GM21367 (cell line): ENCODE results near the gene NKAIN4.
"Not testable (repeated sequence)": the region's sequence is repeated elsewhere in the genome, so short reads cannot be mapped to it uniquely, and the experiment has no call there.

Experiments used
- ATAC-seq: cut with Tn5 transposase; IDR thresholded peaks from one replicate; pipeline ENCODE4 v1.9.1; 2021; ENCODE audit not compliant: unreplicated experiment

Gene NKAIN4

DNA sequence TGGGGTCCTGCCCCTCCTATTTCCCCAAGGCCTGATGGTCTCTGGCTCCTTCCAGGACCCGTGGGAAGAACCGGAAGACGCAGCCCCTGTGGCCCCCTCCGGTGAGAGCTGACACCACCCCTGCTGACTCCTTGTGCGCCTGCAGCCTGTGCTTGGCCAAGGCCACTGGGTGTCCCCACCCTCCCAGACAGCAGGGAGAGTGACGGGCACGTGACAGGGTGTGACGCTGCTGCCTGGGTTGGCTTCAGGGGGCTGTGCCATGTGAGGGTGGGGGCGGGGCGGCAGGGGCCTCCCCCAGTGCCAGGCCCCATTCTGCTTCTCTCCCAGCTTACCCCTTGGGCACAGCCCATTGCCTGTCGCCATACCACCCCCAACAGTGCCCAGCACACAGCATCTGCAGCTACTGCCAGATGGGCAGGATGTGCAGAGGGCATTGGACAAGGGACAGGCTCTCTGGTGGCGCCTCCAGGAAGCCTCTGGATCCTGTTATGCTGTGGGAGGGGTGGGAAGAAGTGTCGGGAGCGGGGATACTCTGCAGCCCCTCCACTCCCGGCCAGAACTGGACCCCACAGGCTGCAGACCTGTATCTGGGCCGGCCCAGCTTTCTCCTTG lies 15.6 kb downstream of the NKAIN4 start:
- ATAC-seq, result no peak

DNA sequence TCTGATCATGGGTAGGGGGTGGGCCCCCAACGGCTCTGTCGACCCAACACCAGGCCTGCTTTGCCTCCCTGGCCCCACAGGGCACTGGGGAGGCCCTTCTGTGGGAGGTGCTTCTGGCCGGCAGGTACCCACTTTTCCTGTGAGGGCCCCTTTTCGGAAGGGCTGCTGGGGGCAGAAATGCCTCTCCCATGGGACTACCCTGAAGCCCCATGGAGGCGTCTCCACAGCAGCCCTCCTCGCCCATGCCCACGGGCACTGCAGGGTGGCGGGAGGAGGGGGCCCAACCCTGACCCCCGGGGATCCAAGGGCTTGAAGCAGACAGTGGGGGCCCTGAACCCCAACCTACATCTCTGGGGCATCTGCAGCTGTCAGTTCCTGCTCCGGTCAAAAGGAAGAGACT lies 16.2 kb downstream of the NKAIN4 start:
- no peak for ATAC-seq

DNA sequence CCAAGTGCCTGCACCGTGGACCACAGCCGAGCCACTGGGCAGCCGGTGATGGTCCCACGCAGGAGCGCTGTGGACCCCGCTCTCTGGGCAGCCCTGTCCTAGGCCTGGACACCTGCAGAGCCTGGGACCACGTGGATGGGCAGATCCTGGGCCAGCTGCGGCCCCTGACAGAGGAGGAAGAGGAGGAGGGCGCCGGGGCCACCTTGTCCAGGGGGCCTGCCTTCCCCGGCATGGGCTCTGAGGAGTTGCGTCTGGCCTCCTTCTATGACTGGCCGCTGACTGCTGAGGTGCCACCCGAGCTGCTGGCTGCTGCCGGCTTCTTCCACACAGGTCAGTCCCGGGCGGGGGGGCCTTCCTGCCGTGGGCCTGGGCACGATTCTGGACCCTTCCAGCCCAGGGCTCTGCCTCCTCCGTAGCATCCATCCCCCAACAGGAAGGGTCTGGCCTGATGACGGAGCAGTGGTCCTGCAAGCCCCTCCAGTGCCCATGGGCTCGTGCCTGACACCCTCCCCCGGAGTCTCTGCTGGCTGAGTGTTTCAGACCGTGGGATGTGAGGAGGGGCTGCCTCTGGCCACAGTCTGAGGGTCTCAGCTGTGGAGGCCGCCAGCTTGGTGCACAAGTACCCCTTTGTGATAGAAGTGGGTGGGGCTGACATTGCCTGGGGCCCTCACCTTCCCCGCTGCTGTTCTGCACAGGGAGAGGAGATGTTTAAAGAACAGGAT lies 18.0 kb downstream of the NKAIN4 start:
- no peak for ATAC-seq

DNA sequence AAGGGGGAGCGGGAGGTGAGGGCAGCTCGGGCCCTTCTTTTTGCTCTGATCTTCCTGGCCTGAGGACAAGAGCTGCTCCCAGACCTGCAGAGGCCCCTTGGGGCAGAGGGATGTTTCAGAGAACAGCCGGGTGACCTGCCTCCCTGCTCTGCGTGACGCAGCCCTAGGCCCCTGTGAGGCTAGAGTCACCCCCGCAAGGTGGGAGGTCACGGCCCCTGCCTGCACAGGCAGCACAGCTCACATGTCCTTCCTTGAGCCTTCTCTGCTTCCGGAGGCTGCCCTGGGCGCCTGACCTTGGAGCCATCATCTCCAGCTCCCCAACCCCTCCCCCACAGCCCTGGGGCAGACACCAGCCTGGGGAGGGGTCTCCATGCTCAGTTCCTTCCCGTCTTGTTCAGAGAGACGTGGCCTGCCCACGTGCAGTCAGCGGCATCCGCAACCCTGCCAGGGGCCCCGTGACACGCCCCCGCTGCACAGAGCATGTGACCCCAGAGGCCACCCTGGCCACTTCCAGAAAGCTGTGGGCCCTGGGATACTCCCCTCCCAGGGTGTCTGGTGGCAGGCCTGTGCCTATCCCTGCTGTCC lies 18.8 kb downstream of the NKAIN4 start, which contains the start of gene BIRC7:
TSS of gene BIRC7 (plus strand) at position 507 of the 585 bp plus-strand sequence. CDS start 192 bp downstream, outside the sequence.
- no peak for ATAC-seq

DNA sequence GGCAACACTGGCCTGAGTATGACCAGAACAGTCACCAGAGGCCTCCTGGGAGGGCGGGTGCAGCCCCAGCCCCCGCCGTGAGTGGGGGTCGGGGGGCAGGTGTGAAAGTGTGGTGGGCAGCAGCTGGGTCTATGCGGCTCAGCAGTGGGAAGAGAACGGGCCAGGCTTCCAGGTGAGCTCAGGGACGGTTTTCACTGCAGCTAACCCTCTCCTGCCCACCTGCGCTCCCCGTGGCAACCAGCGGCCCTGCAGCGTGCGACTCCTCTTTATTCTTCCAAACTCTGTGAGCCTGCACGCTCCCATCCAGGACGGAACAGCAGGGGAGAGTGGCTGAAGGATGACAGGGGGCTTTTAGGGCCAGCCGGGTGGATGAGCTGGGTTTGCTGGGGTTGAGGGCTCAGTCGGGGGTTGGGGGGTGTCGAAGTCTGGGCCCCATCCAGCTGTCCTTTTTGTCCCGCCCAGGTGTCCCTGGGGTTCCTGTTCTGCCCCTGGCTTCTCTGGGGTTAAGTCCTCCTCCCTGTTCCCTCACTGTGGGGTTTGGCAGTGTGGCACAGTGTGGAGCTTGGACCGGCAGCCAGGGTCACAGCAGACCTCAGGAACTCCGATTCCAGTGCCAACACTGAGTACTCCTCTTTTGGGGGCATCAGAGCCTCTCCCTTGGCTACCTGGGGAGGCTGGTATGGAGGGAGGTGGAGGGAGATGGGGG lies 19.4 kb downstream of the NKAIN4 start:
- no peak for ATAC-seq

DNA sequence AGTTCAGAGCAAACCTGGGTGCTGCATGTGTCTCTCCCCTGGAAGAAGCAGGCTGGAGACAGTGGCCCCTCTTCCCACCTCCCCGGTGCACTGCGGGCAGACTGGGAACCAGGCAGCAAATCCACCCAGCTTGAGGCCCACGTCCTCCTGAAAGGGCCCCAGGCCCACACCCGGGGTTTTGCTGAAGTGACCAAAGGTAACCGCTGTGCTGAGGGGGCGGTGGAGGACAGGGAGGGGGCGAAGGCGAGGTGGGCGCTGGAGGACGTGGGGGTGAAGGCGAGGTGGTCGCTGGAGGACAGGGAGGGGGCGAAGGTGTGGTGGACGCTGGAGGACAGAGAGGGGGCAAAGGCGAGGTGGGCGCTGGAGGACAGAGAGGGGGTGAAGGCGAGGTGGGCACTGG lies 20.3 kb downstream of the NKAIN4 start:
- ATAC-seq, result no peak

DNA sequence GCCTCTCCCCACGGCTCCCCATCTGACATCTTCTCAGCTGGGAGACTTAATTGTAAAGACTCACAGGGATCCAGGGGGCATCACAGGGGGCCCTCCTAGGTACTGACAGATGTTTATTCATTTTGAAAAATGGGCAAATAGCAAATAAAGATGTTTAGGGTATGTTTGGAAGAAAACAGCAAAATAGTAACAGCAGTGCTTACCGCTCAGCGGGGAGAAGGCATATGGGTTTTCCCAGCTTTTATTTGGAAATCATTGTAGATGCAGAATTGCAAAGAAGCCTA lies 21.3 kb downstream of the NKAIN4 start:
- no peak for ATAC-seq

DNA sequence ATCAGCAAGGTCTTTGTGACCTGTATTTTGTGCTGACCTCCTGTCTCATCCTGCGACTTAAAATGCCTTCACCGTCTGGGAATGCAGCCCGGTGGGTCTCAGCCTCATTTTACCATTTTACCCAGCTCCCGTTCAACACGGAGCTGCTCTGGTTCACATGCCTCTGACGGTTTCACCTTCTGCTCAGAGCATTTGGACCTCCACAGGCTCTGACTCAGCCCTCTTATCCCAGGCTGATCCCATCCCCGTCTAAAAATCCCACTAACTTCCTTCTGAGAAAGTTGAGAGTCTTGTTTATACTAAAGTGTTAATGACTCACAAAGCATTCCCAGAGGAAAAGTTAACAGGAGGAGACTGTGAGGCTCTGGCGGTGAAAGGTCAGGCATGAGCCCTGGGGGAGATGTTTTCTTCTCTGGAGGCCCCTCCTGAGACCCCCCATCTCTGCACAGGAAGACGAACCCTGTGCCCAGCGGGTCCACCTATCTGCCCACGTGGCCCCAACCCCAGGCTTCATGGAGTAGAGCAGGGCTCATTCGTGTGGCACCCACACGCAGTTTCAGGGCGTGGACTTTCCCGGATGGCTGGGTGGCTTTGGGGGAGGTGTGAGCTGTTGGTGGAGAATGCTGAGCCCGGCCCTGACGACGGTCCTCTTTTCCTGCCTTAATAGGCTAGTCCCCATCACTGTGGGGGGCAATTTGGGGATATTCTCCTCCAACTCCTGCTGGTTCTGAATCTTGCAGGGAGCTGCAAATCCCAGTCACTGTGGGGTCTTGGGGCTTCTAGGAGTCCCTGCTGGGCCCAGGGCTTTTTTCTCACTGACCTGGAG lies 21.8 kb downstream of the NKAIN4 start:
- no peak for ATAC-seq

DNA sequence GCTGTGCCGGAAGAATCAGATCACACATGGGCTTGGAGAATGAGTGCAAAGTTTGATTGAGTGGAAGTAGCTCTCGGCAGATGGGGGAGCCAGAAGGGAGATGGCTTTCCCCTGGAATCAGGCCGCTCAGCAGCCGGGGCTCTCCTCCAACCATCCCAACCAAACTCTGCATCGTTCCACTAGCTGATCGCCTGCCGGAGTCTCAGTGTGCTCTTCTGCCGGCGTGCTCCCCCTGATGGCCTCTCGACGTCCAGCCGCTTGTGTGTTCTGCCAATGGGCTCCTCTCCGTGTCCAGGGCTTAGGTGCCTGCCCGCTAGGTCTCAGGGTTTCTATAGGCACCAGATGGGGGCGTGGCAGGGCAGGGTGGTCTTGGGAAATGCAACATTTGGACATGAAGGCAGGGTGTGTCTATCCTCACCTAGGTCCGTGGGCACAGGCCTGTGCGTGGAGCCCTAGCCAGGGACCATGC lies 23.4 kb downstream of the NKAIN4 start:
- no peak for ATAC-seq

DNA sequence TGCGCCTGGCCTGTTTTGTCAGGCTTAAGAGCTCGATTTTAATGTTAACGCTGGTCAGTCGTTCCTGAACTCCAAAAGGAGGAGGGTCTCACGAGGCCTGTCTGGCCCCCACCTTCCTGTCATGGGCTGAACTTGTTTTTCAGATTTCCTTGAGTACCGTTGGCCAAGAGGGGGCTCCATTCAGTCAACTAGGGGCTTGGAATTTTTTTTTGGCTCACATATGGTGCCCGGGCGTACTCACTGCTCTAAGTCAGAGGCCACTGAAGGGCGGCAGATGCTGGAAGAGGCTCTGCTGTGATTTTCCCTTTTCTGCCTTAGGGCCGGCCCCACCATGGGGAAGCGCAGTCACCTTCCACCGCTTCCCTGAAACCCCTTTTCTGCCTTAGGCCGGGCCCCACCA lies 25.5 kb downstream of the NKAIN4 start:
- ATAC-seq, result no peak

DNA sequence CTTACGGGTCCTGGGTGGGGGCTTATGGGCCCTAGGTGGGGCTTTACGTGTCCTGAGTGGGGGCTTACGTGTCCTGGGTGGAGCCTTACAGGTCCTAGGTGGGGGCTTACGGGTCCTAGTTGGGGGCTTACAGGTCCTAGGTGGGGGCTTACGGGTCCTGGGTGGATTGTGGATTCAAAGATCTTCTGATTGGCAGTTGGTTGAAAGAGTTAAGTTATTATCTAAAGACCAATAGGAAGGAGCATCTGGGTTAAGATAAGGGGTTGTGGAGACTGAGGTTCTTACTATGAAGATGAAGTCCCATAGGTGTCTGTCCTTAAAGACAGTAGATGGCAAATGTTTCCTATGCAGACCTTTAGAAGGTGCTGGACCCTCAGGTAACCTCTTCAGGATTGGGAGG lies 27.0 kb downstream of the NKAIN4 start:
- ATAC-seq, result no peak

DNA sequence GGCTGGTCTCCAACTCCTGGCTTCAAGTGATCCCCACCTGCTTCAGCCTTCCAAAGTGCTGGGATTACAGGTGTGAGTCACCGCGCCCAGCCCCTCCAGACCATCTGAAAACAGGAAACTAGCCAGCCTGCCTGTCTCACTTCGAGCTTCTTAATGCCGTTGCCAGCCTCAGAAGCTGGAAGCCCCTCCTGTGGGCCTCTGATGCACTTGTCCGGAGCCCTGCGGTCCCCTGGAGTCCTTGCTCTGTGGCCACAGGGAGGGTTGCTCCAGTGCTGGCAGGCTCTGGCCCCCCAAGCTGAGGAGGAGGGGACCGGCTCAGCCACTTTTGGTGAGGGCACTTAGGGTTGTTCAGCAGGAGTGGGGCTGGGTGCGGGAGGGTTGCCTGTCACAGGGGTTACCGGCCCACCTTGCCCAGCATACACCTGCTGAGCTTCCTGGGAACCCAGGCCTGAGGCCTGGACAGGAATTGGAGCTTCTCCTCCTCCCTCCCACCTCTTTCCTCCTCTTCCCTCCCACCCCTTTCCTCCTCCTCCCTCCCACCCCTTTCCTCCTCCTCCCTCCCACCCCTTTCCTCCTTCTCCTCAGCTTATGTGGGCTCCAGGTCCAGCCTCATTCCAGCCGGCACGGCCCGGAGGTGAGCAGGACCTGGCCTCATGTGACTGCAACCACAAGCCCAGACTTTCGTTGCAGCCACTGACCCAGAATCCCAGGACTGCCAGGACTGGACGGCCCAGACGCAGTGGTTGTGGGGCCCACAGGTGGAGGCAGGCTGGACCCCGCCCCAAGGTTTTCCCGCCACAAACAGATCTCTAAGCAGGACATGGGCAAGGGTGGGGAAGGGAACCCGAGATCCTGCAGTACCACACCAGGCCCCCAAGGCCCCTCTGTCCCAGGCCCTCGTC lies 28.0 kb downstream of the NKAIN4 start:
- ATAC-seq, result no peak

DNA sequence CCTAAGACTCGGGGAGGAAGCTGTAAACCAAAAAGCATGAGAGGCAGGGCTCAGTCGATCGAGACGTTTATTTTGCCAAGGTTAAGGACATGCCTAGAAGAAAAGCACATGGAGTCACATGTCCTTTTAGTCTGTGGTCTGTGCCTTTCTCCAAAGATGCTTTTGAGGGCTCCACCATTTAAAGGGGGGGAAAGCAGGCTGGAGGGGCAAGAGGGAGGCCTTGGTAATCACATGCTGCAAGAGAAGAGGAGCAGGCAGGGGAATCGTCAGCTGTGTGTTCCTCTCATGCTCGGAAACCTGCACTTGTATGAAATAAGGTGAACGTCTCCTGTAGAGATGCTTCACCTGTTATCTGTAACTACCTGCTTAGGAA lies 29.2 kb downstream of the NKAIN4 start:
- no peak for ATAC-seq

DNA sequence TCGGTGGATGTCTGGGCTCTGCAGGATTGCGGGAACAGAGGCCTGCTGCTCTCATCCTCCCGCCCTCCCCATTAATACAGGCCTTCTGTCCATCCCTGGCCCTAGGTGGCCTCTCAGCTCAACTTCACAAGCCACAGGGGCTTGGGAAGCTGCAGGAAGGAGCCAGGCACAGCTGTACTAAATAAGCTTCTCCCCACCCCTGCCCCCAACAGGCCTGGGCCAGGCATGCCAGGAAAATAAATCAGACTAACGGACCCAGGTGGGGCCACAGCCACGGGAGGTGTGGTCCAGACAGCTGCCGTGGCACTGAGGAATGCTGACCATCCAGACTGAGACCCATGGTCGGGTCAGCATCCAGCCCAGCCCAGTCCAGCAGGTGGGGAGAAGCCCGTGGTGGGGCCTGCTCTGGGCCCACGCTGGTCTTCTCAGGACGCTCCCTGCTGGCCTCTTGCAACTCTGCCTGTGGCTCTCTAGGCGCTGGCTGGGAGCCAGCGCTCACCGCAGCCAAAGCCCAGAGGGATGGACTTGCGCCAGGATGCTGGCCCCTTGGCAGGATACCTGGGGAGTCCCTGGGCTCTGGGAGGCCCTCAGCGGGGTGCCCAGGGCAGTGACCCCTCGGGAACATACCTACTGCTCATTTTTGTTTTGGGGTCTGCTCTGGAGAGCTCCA lies 29.7 kb downstream of the NKAIN4 start:
- no peak for ATAC-seq

DNA sequence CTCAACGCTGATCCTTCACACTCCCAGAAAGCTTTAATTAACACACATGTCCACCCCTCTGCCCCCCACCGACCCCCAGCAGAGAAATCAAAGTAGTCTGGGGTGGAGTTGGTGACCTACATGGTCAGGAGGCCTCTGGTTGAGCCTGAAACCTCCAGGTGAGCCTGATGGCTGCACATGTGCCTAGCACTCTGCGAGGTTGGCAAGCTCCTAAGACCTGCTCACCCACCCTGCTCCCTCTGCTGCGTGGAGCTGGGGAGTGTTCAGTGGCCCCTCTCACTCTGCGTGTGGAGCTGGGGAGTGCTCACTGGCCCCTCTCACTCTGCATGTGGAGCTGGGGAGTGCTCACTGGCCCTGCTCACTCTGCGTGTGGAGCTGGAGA lies 30.4 kb downstream of the NKAIN4 start:
- ATAC-seq, result no peak

DNA sequence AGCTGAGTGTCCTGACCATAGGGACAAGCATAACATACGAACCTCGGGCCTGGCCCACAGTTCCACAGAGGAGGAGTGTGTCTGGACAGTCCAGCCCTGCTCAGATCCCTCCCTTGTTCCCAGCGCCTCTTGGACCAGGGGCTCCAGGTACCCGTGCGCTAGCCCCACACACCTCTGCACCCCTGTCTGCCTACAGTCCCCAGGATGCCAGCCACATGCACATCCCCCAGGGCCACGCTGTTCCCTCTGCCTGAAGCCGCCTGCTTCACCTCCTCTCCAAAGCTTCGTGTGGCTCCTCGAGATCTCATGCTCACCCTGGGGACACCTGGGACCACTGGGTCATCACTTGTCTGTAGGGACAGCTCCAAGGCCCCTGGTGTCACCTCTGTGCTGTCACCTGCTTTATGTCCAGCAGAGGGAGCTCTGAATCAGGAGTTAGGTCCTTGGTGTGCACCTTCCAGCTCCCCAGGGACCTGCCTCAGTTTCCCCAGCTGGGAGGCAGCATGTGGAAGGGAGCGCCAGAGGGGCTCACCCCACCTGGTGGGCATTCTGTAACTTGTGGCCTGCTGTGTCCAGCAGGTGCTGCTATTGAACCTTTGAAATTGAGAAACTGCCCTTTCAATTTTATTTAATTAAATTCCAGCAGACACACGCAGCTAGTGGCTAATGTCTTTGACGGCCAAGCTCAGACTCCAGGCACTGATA lies 31.0 kb downstream of the NKAIN4 start:
- no peak for ATAC-seq

DNA sequence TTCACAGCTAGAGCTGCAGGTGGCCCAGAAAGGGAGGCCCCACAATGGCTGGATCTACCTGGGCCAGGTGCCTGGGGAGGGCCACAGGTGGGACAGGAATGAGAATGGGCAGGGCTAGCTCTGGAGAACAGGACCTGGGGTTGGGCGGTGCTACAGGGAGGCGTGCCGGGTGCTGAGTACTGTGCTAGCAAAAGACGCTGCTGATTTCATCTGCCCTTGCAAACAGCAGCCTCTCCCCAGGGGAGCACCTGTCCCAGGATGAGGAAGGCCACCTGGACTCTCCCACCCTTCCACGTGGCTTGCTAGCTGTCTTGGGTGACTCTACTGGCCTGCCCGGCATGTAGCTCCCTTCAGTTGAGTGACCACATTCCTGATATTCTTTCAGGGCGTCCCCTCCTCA lies 31.7 kb downstream of the NKAIN4 start:
- ATAC-seq, result no peak

DNA sequence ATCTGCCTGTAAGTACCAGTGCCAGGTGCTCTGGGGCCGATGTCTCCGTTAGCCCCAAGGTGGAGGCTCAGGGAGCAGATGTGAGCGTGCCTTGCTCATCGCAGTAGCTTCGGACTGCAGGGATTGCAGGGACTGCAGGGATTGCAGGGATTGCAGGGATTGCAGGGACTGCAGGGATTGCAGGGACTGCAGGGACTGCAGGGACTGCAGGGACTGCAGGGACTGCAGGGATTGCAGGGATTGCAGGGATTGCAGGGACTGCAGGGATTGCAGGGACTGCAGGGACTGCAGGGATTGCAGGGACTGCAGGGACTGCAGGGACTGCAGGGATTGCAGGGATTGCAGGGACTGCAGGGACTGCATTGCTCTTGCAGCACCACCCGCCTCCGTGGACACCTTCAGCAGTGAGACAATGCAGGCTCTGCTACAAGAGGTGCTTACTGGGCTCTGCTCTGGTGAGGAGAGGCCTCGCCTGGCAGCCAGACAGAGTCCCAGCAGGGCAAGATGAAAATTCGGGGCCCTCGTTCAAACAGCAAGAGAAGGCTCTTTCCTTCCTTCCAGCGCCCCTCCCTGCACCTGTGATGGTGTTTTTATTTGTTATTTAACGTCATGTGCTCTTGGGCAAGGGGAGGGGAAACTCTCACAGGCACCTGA lies 32.7 kb downstream of the NKAIN4 start:
- ATAC-seq, result not testable (repeated sequence)
